Epithelial cell of proximal tubule (primary cell): ENCODE results near the gene RNASE8. TPM values are rescaled to one million over a fixed set of nuclear protein-coding genes. Genes with fewer than 3 reads are reported as not detected.
A peak's percentile ranks its signal among the peaks of the same experiment; 100 is the strongest.

Source experiments
- DNase-seq: peaks from one replicate; pipeline ENCODE4 v3.0.0-alpha.2; 2011; ENCODE audit warnings: low read depth
- H3K4me3 ChIP-seq: 2 replicates; pipeline ENCODE4 v1.5.1; 2011; ENCODE audit warnings: low read depth, mild to moderate bottlenecking, low read length
- CTCF ChIP-seq: conservative IDR thresholded peaks from 2 replicates; pipeline ENCODE4 v1.5.1; 2012; ENCODE audit warnings: low read depth, mild to moderate bottlenecking, low read length
- total RNA-seq: library from RNA; depleted of rRNA; stranded (reverse); fragments of >200 nt; gene quantifications from 2 replicates; pipeline ENCODE4 v1.2.3, GENCODE V29; 2015

Gene RNASE8
- total RNA-seq, 1 donor from 2014 or later: not detected

GRCh38 chr14:21099596-21099985 lies 42.0 kb downstream of the RNASE8 start:
- no peak for TF ChIP-seq CTCF
- H3K4me3 ChIP-seq: no peak overlapping the region

GRCh38 chr14:21100931-21101330 lies 43.3 kb downstream of the RNASE8 start, which contains the start of gene TMEM253:
Gene TMEM253, plus strand, starts transcription at chr14:21101066. Its CDS starts 278 bp downstream, at chr14:21101344.
- DNase-seq: no peak
- TF ChIP-seq CTCF: no peak
- no peak within 1 kb of the TSS for H3K4me3 ChIP-seq

More at GRCh38 chr14:21099596-21099985, 42.0 kb downstream of the RNASE8 start:
- DNase-seq: no peak

- H3K4me3 ChIP-seq: no peak overlapping the region
- no peak for TF ChIP-seq CTCF
- no peak for DNase-seq
Measured at GRCh38 chr14:21101802-21102413, 44.3 kb downstream of the RNASE8 start.

GRCh38 chr14:21102521-21103410 lies 45.1 kb downstream of the RNASE8 start:
- no peak for TF ChIP-seq CTCF
- peak overlapping the region; percentile 73 for H3K4me3 ChIP-seq
- no peak for DNase-seq

GRCh38 chr14:21103411-21103709 lies 45.7 kb downstream of the RNASE8 start:
- no peak for DNase-seq

GRCh38 chr14:21103710-21104447 lies 46.3 kb downstream of the RNASE8 start:
- peak; percentile 67 for DNase-seq
- TF ChIP-seq CTCF: peak; percentile 70
- peak overlapping the region; percentile 73 for H3K4me3 ChIP-seq

More at GRCh38 chr14:21103411-21103709, 45.7 kb downstream of the RNASE8 start:
- TF ChIP-seq CTCF: no peak
- peak overlapping the region; percentile 73 for H3K4me3 ChIP-seq
